Activated CD8-positive, alpha-beta memory T cell treated with anti-CD3 and anti-CD28 coated beads for 48 hours (primary cell): ENCODE results near the gene SH2D4B.
A peak's percentile ranks its signal among the peaks of the same experiment; 100 is the strongest.

Experiments used
- DNase-seq, 3 experiments: peaks; one replicate each; pipeline ENCODE4 v3.0.0-alpha.2; 2020; ENCODE audit warnings: low read depth in 2 of 3, low spot score in 2 of 3

Gene SH2D4B

DNA sequence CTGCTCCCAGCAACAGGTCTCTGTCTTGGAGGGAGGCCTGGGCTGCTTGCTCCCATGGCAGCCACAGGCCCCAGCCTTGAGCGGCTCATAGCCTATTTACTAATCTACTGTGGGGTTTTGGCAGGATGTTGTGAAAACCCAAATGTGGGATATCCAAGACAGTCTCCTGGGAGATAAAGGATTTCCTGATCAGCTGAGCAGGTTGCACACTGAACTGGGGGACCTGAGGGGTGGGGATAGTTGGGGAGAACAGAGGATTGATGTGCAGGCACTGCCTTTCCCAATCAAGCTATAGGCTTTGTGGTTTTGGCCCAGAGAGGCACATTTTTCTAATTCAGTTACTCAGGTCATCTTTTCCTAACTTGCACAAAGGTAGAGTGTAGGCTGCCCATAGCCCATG lies 92.6 kb downstream of the SH2D4B start:
- no peak for DNase-seq

DNA sequence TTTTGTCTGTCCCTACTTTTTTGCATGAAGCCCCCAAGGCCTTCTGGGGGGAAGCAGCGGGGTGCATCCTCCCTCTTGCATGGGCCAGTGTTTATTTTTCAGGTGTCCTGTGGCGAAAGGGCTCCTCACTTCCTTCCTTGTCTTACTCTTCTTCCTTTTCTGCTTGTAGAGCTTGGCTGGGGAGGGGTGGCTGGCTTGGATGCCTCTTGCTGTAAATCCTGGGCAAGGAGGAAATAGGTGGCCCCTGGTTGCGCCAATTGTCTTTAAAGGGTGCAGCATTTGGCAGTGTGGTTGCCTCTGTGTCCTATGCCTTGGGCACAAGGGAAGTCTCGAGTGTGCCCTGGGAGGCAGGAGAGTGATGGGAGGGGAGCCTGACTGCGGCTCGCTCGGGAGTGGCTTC lies 95.0 kb downstream of the SH2D4B start:
- no peak for DNase-seq

DNA sequence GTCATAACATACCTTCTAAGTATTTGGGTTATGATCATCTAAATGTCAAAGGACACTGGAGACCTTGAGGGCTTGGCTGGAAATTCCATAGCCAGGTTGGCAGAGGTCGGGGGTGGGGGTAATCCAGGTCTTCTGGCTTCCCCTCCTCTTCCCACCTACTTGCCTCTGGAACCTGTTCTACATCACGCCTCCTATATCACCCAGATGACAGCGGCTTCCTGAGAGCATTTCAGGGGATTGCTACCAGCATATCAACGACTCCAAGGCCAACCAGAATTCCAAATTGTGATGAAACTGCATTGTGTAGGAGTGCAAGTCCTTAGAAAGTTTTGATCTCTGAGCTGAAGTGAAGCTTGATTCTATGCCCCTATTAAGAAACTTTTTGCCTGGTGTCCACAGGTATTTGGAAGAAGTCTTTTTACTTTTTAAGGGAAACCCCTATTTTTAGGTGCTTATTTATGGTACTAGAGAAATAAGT lies 95.7 kb downstream of the SH2D4B start:
- DNase-seq = no peak

DNA sequence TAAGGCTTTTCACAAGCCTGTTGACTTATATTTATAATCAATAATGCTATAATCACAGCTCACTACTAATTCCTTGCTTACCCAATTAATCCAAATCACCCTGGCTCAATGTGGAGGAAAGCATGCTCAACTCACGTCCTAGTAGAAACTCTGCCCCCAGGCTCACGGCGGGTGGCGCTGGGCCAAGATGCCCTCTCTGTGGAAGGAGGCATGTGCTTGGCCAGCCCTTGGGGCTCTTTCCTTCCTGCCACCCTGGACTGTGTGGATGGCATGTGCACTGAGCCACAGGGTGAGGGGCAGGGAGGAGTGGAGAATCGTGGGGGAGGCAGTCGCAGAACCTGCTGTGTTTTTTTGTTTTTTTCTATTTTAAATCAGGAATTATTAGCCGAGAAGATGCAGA lies 96.2 kb downstream of the SH2D4B start:
- DNase-seq = no peak

DNA sequence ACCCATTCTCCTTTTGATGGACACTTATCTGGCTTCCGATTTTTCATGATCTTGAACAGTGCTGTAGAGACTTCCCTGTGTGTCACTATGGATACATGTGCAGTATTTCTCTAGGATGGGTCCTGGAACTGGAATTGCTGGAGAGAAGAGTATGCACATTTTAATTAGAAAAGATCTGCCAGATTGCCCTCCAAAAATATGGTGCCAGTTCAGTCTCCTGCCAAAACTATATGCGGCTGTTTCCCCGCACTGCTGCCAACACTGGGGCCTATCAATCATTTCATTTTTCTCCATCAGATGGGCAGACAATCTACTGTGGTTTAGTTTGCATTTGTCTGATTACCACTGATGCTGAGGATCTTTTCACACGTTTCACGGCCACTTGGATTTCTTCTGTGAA lies 105.0 kb downstream of the SH2D4B start:
- no peak for DNase-seq

DNA sequence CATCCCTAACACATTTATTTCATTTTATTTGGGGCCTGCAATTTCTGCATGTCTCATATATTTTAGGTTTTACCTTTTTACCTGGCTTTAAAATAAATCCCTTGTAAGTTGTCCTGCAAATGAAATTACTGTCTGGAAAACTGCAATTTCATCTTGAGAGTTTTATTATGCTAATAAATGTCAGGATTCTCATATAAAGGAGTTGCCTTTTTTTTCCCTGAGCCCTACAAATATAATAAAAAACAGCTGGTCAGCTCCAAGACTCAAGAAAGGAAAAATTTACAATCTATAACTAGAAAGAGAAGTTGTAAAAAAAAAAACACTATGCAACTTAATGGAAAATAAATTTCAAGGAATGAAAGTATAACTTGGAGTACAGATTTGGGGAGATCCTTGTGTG lies 108.7 kb downstream of the SH2D4B start:
- no peak for DNase-seq

DNA sequence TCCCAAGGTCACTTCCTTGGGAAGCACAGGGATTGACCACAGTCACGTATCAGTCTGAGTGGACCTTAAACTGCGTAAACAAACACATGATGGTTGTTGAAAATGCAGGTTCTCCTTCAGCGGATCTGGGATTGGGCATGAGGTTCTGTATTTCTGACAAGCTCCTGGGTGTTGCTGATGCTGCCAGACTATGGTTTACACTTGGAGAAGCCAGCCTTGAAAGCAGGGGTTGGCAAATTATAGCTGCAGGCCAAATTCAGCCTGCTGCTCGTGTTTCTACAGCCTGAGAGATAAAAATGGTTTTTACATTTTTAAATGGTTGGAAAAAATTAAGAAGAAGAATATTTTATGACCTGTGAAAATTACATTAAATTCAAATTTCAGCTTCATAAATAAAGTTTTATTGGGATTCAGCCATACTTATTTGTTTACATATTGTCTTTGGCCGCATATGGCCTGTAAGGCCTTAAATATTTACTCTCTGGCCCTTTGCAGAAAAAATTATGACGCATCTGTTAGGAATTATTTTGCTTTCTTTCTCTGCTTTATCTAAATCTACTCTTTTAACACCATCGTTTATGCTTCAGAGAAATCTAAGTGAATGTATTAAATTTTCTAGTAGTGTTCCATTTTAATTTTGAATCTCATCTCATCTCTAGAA lies 109.6 kb downstream of the SH2D4B start:
- no peak for DNase-seq

DNA sequence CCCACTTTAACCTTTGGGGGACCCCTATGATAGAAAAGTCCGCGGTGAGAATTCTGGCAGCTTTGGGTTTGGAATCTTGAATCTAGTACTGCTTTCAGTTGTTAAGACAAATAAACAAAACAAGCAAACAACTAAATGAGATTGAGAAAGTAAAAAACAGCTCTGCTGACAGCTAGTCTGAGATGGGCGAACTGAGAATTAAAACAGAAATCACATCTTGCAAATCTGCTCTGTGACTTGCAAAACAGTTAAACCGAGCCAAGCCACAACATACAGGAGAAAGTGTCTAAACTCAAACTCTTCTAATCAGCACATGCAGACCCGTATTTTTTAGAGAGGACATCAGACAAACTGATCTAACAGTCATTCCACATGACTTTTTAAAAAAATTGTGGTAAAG lies 110.4 kb downstream of the SH2D4B start:
- DNase-seq = no peak

DNA sequence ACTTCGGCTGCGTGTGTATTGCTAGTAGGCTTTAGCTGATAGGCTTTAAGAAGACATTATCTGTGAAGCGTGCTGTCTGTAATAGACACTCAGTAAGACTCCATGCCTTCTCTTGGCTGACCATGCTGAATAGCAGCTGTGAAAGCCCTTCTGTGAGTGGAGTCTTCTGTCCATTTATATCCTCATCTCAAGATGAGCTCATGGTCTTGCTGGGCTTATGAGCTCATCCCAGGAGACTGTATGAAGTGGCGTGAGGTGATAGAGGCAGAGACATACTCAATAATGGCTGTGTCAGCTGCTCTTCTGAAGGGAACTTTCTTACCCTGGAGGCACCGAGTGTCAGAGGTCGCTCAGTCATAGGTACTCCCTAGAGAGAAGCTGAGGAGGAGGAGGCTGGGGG lies 111.5 kb downstream of the SH2D4B start:
- DNase-seq = no peak

DNA sequence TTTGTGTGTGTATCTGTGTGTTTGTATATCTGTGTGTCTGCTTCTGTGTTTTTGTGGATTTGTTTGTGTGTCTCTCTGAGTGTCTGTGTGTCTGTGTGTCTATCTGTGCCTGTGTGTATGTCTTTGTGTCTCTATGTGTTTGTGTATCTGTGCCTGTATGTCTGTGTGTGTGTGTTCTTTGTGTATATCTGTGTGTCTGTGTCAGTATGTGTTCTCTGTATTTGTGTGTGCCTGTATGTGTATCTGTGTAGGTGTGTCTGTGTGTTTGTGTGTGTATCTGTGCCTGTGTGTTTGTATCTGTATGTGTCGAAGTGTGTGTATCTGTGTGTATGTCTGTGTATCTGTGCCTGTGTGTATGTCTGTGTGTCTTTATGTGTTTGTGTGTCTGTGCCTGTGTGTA lies 118.2 kb downstream of the SH2D4B start:
- no peak for DNase-seq

DNA sequence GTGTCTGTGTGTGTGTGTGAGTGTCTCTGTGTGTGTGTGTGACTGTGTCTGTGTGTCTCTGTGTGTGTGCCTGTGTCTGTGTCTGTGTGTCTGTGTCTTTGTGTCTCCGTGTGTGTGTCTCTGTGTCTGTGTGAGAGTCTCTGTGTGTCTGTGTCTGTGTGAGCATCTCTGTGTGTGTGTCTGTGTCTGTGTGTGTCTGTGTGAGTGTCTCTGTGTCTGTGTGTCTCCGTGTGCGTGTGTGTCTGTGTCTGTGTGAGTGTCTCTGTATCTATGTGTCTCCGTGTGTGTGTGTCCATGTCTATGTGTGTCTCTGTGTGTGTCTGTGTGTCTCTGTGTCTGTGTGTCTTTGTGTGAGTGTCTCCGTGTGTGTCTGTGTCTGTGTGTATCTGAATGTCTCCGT lies 120.4 kb downstream of the SH2D4B start:
- no peak for DNase-seq

DNA sequence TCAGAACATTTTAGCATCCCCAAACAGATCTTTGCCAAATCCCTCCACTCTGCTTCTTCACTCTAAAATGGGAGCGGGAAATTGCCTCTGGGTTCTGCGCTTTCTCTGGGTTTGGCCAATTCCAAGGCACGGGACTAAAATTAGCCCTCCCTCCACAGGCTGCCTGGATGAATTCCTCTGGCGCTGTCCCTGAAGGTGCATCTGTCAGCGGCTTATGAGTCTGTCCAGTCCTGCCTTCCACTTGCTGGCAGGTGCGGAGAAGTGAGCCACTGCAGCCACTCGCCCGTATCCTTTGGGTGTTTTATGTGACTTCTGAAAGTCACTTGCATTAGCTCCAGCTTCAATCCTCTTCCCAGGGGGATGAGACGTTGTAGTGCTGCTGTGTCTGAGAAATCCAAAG lies 121.6 kb downstream of the SH2D4B start:
- DNase-seq = no peak

DNA sequence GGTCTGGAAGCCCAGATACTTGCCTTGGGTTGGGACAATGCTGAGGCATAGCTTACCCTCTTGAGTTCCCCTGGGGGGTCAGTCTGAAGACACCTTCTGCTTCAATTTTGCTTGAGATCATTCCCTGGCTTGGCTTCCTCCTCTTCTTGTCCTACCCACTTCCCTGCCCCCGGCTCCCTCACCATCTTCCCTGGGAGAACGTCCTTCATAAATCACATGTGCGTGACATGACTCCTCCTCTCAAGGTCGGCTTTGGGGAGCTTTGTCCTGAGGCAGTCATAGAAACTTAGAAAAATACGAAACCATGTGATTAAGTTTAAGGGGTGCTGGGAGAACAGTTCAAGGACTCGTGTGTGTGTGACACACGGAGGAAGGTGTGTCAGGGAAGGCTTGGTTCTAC lies 122.6 kb downstream of the SH2D4B start:
- DNase-seq = no peak

DNA sequence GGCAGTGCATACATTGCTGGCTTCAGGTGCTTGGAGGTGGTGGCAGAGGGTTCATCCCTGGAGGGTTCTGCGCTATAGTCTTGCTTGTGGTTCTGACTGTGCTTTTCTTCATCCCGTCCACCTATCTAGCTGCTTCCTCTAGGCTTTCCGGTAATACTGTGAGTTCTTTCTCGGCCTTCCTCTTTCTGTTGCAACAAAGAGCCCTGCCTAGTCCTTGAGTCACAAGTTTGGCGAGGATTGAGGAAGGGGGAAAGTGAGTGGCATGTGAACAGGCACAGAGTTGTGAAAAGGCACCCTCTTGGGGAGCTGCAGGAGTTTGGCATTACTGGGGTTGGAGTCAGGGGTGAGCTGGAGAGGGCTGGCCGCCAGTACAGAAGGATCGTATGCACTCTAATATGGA lies 123.0 kb downstream of the SH2D4B start:
- DNase-seq = no peak

DNA sequence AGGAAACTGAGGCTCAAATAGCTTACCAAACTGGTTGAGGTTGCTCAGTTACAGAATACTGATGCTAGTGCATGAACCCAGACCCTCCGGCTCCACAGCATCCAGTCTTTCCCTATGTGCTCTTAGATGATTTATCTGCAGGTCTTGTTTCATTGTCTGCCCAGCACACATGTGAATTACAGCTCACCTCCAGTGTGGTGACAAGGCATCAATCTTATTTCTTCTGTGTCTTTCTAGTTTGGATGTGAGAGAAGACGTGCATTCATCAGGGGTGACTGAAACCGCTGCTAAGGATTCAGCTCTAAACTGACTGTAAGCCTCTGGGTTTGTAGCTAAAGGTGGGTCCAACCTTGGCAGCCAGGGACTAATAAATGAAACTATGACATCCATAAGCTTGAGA lies 123.8 kb downstream of the SH2D4B start:
- DNase-seq = no peak

DNA sequence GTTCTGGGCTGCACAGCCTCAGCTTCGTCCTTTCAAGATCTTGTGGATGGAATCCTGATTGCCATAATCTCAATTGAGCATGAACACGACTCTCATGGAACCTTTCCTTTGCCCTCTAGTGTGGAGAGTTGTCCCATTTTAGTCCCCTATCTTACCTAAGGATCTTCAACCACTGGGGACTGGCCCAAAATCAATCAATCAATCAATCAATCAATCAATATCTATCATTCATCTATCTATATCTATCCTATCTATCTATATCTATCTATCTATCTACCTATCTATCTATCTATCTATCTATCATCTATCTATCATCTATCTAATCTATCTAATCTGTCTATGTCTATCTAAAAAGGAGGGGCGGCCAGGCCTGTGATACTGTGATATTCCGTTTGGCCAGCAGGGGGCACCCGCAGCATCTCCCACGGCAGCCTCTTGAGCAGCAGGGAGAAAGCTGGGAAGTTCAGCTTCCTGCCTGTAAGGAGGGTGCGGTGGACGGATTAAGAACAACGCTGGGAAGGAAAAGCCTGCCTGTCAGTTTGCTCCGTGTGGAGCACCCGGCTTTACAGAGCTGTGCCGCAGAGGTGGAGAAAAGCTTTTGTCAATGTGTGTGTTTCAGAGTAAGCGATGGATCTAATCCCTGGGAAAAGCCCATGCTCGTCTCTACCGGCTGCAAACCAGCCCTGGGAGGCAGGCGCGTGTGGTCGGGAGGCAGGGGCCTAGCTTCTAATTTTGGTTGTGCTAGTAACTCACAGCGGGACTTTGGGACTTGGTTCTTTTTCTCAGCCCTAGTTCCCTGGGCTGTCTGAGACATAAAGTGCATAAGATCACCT lies 124.9 kb downstream of the SH2D4B start:
- DNase-seq = peak; percentile 25 to 72 (median 64)

DNA sequence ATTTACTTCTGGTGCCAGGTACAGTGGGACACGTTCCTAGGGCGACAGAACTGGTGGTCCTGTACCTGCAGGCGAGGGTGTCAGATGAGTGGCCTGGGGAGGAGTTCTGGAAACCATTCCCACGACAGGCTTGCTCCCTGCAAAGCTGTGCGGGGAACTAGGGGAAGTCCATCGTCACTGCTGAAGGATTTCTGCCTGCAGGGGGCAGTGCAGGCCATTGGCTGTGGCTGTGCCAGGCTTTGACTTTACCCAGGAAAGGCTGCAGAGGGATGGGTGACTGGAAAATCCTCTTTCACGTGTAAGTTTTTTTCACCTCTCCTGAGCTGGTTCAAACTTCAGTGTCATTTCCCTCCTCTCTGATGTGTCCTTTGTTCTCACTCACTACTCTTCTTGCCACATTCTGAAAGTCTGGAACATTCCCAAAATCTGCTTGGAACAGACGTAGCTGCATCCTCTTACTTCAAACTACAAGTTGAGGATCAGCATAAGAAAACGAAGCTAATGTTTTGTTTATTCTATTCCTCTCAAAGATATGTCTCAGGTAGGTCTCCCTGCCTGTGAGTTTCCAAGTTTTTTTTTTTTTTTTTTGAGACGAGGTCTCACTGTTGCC lies 126.5 kb downstream of the SH2D4B start:
- DNase-seq = peak; percentile 19 to 36 (median 26)

DNA sequence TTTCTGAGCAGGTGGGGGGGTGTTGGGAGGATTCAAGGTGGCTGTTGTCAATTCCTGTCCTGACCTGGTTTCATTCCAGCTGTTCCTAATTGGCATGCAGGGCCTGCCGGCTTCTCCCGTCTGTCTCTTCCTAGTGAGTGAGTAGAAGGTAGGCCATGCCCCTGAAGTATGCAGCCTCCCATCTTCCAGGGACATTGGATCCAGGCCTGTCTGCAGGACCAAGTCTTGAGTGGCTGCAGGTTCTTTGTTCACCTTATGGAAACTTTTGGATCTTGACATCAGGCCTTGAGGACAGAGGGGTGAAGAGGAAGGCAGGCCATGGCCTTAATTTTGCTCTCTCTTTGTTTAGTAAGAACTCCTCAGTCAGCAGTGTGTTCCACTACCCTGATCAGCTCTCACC lies 131.8 kb downstream of the SH2D4B start:
- DNase-seq = no peak

DNA sequence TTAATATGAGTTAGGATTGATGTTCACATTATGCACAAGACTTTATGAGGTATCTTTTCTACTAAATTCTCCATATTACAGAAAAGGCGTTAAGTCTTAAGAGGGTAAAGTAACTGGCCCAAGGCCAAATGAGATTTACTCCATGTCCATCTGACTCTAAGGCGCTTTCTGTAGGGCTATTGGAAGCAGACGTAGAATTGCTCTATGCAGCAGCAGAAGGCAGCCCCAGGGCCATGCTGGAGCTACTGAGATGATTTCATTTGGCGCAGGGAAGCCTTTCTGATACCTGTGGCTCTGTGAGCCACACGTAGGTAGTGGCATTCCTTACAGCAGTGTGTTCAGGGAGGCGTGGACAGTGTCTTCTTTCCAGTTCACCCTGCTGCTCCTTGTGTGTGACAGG lies 133.1 kb downstream of the SH2D4B start:
- no peak for DNase-seq

DNA sequence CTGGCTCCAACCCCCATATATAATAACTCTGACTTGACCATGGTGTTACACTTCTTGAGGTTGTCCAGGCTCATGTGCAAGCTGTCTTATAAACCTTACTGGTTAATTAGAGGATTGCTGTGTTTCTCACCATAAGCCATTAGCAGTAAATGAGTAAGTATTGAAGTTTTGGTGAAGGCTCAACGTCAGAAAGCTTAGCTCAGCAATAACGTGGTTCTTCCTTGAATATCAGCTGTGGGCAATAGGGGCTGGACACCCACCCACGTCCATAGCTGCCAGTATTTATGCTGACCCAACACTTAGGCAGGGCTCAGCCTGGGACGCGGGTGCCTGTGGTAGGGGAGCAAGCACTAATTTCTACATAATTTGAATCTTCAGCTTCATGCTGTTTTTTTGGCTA lies 134.1 kb downstream of the SH2D4B start:
- no peak for DNase-seq

DNA sequence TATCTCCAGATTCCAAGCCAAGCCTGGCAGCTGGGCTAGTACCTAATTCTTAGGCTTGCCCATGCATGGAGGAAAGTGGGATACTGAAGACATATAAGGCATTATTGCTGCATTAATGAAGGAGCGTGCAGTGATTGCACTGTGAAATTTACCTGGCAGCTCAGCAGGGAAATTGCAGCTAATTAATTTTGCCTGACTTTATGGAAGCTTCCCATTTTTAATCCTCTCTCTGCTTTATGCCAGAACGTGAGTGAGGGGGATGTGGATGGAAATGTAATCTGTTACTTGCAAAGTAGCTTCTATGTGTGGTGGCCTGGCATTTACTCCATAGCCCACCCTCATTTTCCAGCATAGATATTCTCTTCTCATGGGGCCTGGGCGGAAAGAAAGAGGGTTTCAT lies 134.9 kb downstream of the SH2D4B start:
- DNase-seq = no peak

DNA sequence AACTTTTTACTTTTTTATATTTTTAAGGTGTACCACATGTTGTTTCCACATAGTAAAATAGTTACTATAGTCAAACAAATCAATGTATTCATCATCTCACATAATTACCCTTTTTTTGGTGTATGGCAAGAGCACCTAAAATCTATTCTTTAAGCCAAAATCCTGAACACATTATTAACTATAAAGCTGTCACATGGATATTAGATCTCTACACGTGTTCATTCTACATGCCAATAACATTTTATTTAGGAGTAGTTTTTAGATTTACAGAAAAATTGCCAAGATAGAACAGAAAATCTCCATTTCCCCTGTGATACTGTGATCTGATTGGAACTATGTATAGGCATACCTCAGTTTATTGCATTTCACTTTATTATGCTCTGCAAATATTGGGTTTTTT lies 137.1 kb downstream of the SH2D4B start:
- DNase-seq = no peak
